Fibroblast of pulmonary artery (primary cell): ENCODE measurements around the gene ANKRD10.

ENCODE experiments used
- DNase-seq: peaks from one replicate; pipeline ENCODE4 v3.0.0-alpha.2; 2010; ENCODE audit warnings: low read depth
- H3K4me3 ChIP-seq: replicated peaks from 2 replicates; pipeline ENCODE4 v1.5.1; 2011; ENCODE audit warnings: low read depth, mild to moderate bottlenecking, control low read depth, low read length, moderate library complexity
- TF ChIP-seq, protein P1 (sequence below): IDR thresholded peaks from 2 replicates; pipeline ENCODE4 v1.5.1; 2011; ENCODE audit warnings: mild to moderate bottlenecking, control low read depth, low read length, inconsistent platforms; ENCODE audit errors: missing control alignments

ANKRD10 gene

DNA sequence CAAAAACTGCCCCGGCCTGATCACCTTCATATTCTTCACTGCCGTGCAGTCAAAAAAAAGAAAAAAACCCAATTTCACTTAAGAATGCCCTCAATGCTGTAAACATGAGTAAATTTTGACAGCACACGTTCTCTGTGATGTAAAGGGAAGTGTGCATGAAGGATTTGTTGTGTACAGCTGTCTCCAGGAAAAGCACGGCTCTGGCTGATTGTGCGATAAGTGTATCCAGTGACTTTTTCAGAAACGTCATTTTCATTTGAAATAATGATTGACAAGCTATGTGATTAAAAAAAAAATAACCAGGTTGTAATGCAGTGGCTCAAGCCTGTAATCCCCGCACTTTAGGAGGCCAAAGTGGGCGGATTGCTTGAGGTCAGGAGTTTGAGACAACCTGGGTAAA is 39.6 kb downstream of the ANKRD10 start:
- no peak for DNase-seq
- no peak overlapping the region for H3K4me3 ChIP-seq
- TF ChIP-seq, protein P1, sequence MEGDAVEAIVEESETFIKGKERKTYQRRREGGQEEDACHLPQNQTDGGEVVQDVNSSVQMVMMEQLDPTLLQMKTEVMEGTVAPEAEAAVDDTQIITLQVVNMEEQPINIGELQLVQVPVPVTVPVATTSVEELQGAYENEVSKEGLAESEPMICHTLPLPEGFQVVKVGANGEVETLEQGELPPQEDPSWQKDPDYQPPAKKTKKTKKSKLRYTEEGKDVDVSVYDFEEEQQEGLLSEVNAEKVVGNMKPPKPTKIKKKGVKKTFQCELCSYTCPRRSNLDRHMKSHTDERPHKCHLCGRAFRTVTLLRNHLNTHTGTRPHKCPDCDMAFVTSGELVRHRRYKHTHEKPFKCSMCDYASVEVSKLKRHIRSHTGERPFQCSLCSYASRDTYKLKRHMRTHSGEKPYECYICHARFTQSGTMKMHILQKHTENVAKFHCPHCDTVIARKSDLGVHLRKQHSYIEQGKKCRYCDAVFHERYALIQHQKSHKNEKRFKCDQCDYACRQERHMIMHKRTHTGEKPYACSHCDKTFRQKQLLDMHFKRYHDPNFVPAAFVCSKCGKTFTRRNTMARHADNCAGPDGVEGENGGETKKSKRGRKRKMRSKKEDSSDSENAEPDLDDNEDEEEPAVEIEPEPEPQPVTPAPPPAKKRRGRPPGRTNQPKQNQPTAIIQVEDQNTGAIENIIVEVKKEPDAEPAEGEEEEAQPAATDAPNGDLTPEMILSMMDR: no peak

DNA sequence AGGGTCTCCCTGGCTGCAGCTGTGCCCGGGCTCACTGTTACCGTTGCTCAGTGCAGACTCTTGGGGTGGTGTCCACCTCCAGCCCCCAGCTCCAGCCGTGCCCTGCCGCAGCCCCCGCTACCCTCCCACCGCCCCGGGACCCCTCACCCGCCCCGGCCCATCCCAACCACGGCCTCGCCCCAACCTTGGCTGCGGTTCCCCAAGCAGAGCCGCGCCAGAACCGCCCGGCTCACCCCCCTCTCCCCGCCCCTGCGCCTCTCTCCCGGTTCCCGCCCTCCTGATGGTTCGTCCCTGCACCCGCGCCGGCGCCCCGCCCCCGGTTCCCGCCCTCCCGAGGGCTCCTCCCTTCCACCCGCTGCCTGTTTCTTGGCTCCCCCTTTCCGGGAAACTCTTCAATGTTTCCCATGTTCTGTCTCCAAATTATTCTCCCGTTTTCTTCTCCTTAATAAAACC is 40.3 kb downstream of the ANKRD10 start:
- DNase-seq: peak; percentile 62
- TF ChIP-seq, protein P1: no peak
- peak overlapping the region; percentile 46 for H3K4me3 ChIP-seq

- no peak for DNase-seq
- H3K4me3 ChIP-seq: peak overlapping the region; percentile 46
- TF ChIP-seq, protein P1: no peak
Observed at GRCh38 chr13:110873639-110874507, 41.0 kb downstream of the ANKRD10 start.

DNA sequence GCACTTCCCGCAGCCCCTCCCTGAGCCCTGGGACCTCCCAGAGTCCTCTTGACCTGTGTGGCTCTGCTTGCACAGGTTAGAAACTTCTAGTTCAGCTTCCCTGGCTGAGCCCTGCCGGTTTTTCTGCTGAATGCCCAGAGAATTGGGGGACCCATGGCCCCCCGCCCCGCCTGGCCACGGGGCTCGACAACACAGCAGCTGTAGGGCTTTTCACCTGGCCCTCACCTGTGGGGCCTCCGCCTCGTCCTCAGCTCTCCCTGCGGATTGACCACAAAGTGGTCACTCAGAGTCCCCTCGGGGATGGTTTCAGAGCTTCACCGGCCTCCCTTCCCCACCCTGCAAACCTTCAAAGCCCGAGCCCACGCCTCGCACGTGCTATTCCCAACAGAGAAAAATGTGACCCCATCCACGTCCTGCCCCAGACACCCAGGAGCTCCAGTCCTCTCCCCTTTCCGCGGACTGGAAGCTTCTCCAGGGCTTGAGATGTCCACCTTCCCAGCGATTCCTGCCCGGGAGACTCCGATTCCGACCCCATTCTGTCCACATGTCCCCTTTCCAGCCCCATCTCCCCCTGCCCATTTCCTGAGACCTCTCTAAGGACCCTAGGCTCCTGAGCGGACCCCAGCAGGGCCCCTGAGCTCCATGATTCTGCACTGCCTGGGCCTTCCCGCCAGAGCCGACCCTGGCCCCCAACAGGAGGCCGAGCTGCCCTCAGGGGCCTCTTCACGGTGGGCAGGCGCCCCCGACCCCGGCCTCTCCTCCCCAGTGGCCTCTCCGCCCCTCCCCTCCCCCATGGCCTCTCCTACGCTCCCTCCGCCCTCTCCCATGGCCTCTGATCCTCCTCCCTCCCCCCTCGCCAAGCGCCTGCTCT is 41.9 kb downstream of the ANKRD10 start:
- no peak for DNase-seq
- TF ChIP-seq, protein P1: no peak
- no peak overlapping the region for H3K4me3 ChIP-seq

- TF ChIP-seq, protein P1: no peak
- no peak for DNase-seq
- H3K4me3 ChIP-seq: no peak overlapping the region
Observed at GRCh38 chr13:110872034-110872767, 42.7 kb downstream of the ANKRD10 start.
